Measurements from ENCODE around the gene BANP.
A peak's percentile ranks its signal among the peaks of the same experiment; 100 is the strongest.

The BANP gene

GRCh38 chr16:87957296-87958094 is 6.3 kb downstream of the BANP start:
- in situ Hi-C loops (cut with HindIII; ENCODE audit: low pct_unique_long_range_greater_than_20kb, low sequenced_read_pairs): no loop called here
- no peak for DNase-seq (ENCODE audit: low read depth in 1 of 2, low spot score in 1 of 2)
- no peak for TF ChIP-seq JUND (IDR thresholded peaks at IDR 0.05; ENCODE audit: low read depth)

- no peak for DNase-seq (ENCODE audit: low read depth in 1 of 2, low spot score in 1 of 2)
- in situ Hi-C loops (cut with HindIII; ENCODE audit: low pct_unique_long_range_greater_than_20kb, low sequenced_read_pairs): no loop called here
- no peak for TF ChIP-seq JUND (IDR thresholded peaks at IDR 0.05; ENCODE audit: low read depth)
Measured at GRCh38 chr16:87958632-87959031, 7.4 kb downstream of the BANP start.

- no peak for TF ChIP-seq JUND (IDR thresholded peaks at IDR 0.05; ENCODE audit: low read depth)
- no peak for DNase-seq (ENCODE audit: low read depth in 1 of 2, low spot score in 1 of 2)
- in situ Hi-C loops (cut with HindIII; ENCODE audit: low pct_unique_long_range_greater_than_20kb, low sequenced_read_pairs): no loop called here
Measured at GRCh38 chr16:87959391-87959990, 8.3 kb downstream of the BANP start.

- in situ Hi-C loops (cut with HindIII; ENCODE audit: low pct_unique_long_range_greater_than_20kb, low sequenced_read_pairs): no loop called here
- no peak for DNase-seq (ENCODE audit: low read depth in 1 of 2, low spot score in 1 of 2)
- no peak for TF ChIP-seq JUND (IDR thresholded peaks at IDR 0.05; ENCODE audit: low read depth)
Measured at GRCh38 chr16:87960296-87960695, 9.1 kb downstream of the BANP start.

DNA sequence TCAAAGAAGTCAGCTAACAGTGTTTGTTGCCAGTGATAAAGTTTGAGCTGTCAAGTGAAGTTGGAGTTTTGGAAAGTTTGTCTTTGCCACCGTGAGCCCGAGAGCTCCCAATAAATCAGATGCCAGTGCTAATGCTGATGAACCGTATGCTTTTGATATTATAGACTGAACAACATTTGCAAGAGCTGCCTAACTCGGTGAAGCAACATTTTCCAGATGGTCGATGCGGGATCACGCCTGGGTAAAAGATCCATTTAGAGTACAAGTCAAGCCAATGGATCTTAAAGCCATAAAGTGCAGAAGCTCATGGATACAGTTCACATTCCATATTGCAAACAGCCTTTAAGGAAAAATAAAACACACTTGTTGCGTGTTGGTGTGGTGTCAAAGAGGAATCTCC is 9.6 kb downstream of the BANP start:
- TF ChIP-seq JUND (IDR thresholded peaks at IDR 0.05; ENCODE audit: low read depth): no peak
- no peak for DNase-seq (ENCODE audit: low read depth in 1 of 2, low spot score in 1 of 2)
- in situ Hi-C loops (cut with HindIII; ENCODE audit: low pct_unique_long_range_greater_than_20kb, low sequenced_read_pairs): no loop called here

DNA sequence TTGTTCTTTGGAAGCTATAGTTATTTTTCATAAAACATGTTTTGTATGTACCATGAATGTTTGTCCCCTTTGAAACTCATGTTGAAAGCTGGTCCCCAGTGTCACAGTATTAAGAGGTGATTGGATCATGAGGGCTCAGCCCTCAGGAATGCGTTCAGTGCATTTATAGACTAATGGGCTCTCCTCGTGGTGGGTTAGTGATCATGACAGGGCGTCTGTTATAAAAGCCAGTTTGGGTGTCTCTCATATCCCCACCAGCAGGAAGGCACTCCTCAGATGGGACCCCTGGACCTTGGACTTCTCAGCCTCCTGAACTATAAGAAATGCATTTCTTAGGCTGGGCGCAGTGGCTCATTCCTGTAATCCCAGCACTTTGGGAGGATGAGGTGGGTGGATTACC is 10.4 kb downstream of the BANP start:
- in situ Hi-C loops (cut with HindIII; ENCODE audit: low pct_unique_long_range_greater_than_20kb, low sequenced_read_pairs): no loop called here
- TF ChIP-seq JUND (IDR thresholded peaks at IDR 0.05; ENCODE audit: low read depth): no peak
- no peak for DNase-seq (ENCODE audit: low read depth in 1 of 2, low spot score in 1 of 2)

- no peak for TF ChIP-seq JUND (IDR thresholded peaks at IDR 0.05; ENCODE audit: low read depth)
- DNase-seq (ENCODE audit: low read depth in 1 of 2, low spot score in 1 of 2): no peak
- in situ Hi-C loops (cut with HindIII; ENCODE audit: low pct_unique_long_range_greater_than_20kb, low sequenced_read_pairs): no loop called here
Measured at GRCh38 chr16:87963400-87963799, 12.2 kb downstream of the BANP start.

- no peak for DNase-seq (ENCODE audit: low read depth in 1 of 2, low spot score in 1 of 2)
- no peak for TF ChIP-seq JUND (IDR thresholded peaks at IDR 0.05; ENCODE audit: low read depth)
- in situ Hi-C loops (cut with HindIII; ENCODE audit: low pct_unique_long_range_greater_than_20kb, low sequenced_read_pairs): no loop called here
Measured at GRCh38 chr16:87964049-87964659, 12.9 kb downstream of the BANP start.

GRCh38 chr16:87965417-87965816 is 14.2 kb downstream of the BANP start:
- in situ Hi-C loops (cut with HindIII; ENCODE audit: low pct_unique_long_range_greater_than_20kb, low sequenced_read_pairs): no loop called here
- TF ChIP-seq JUND (IDR thresholded peaks at IDR 0.05; ENCODE audit: low read depth): no peak
- DNase-seq (ENCODE audit: low read depth in 1 of 2, low spot score in 1 of 2): no peak

GRCh38 chr16:87966064-87966645 is 14.9 kb downstream of the BANP start:
- DNase-seq (ENCODE audit: low read depth in 1 of 2, low spot score in 1 of 2): no peak
- TF ChIP-seq JUND (IDR thresholded peaks at IDR 0.05; ENCODE audit: low read depth): no peak
- in situ Hi-C loops (cut with HindIII; ENCODE audit: low pct_unique_long_range_greater_than_20kb, low sequenced_read_pairs): no loop called here

DNA sequence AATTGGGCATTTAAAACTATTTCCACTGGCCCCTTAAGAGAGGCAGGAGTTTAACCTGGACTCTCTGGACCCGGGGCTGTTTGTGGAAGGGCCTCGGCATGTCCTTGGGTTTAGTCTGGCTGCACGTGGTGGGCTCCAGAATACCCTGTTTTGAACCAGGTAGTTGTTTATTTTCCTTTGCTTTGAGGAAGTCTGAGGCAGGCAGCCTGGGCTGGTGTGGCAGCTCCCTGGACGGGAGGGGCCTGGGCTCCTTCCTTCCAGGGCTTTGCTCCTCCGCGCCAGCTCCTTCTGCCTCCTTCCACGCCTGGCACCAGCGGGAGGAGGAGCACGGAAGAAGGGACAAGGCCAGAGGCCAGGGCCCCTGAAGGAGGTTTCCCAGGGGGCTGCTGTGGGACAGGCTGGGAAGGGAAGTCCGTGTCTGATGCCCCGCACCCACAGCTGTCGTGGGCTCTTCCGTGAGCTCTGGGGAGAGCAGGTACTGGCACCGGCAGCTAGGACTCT is 15.5 kb downstream of the BANP start:
- in situ Hi-C loops (cut with HindIII; ENCODE audit: low pct_unique_long_range_greater_than_20kb, low sequenced_read_pairs): no loop called here
- peak; percentile 49 to 76 for DNase-seq (ENCODE audit: low read depth in 1 of 2, low spot score in 1 of 2)
- no peak for TF ChIP-seq JUND (IDR thresholded peaks at IDR 0.05; ENCODE audit: low read depth)

- DNase-seq (ENCODE audit: low read depth in 1 of 2, low spot score in 1 of 2): peak; percentile 38 to 50
- in situ Hi-C loops (cut with HindIII; ENCODE audit: low pct_unique_long_range_greater_than_20kb, low sequenced_read_pairs): no loop called here
- no peak for TF ChIP-seq JUND (IDR thresholded peaks at IDR 0.05; ENCODE audit: low read depth)
Measured at GRCh38 chr16:87968541-87968940, 17.3 kb downstream of the BANP start.

DNA sequence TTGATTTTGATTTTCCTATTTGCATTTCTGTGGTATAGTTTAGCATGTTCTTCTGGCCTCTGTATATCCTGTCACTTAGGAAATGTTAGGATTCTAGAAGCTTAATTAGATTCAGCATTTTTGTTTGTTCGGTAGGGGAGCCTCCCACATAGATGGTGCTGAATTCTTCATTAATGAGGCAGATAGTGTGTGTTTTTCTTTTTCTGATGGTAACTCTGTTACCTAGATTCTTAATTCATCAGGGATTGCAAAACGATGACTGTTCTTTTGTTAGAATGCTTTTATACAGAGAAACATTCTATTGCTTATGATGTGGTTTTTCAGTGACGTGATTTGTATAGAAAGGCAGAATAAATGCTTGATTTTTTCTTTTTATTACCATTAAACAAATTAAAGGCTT is 19.0 kb downstream of the BANP start:
- in situ Hi-C loops (cut with HindIII; ENCODE audit: low pct_unique_long_range_greater_than_20kb, low sequenced_read_pairs): no loop called here
- DNase-seq (ENCODE audit: low read depth in 1 of 2, low spot score in 1 of 2): no peak
- TF ChIP-seq JUND (IDR thresholded peaks at IDR 0.05; ENCODE audit: low read depth): no peak
